T-helper 1 cell treated with Interleukin-12 subunit alpha and Interleukin-12 subunit beta and Interleukin-4 antibody, amounts not matched to agents 30 μg/mL and 1 μg/mL, for 36 hours (primary cell): ENCODE measurements around the gene ASB6.

Experiments used
- H3K27ac Mint-ChIP-seq: one replicate; pipeline ENCODE4 v1.8.0; 2021; ENCODE audit warnings: mild to moderate bottlenecking, mixed read lengths
- H3K27me3 Mint-ChIP-seq: one replicate; pipeline ENCODE4 v1.8.0; 2021; ENCODE audit warnings: low read depth, mixed read lengths
- H3K36me3 Mint-ChIP-seq: one replicate; pipeline ENCODE4 v1.8.0; 2021; ENCODE audit warnings: low read depth, mixed read lengths
- H3K4me1 Mint-ChIP-seq: one replicate; pipeline ENCODE4 v1.8.0; 2021; ENCODE audit warnings: low read depth, mixed read lengths
- H3K4me3 Mint-ChIP-seq: one replicate; pipeline ENCODE4 v1.8.0; 2021; ENCODE audit warnings: mild to moderate bottlenecking, moderate library complexity, mixed read lengths
- H3K9me3 Mint-ChIP-seq: one replicate; pipeline ENCODE4 v1.8.0; 2021; ENCODE audit warnings: mixed read lengths

The ASB6 gene

GRCh38 chr9:129587487-129588262 lies 54.3 kb downstream of the ASB6 start:
- no peak overlapping the region for H3K4me3 Mint-ChIP-seq
- H3K36me3 Mint-ChIP-seq: peaks cover 17% of the 10 kb centered on the region
- H3K27me3 Mint-ChIP-seq: peaks cover 12% of the 10 kb centered on the region
- H3K27ac Mint-ChIP-seq: peak overlapping the region; percentile 90
- H3K9me3 Mint-ChIP-seq: peaks cover 8% of the 10 kb centered on the region
- peaks cover 46% of the 10 kb centered on the region for H3K4me1 Mint-ChIP-seq

GRCh38 chr9:129586685-129587084 lies 55.3 kb downstream of the ASB6 start:
- Mint-ChIP-seq H3K27ac (peak overlapping the region; percentile 90), H3K9me3 (peaks cover 8% of the 10 kb centered on the region), H3K4me1 (peaks cover 56% of the 10 kb centered on the region), H3K4me3 (peak overlapping the region; percentile 33), H3K36me3 (peaks cover 25% of the 10 kb centered on the region), H3K27me3 (peaks cover 12% of the 10 kb centered on the region)

- peaks cover 12% of the 10 kb centered on the region for H3K27me3 Mint-ChIP-seq
- H3K27ac Mint-ChIP-seq: peak overlapping the region; percentile 90
- H3K4me3 Mint-ChIP-seq: peak overlapping the region; percentile 52
- peaks cover 59% of the 10 kb centered on the region for H3K4me1 Mint-ChIP-seq
- H3K36me3 Mint-ChIP-seq: peaks cover 26% of the 10 kb centered on the region
- H3K9me3 Mint-ChIP-seq: peaks cover 8% of the 10 kb centered on the region
Measured at GRCh38 chr9:129586245-129586644, 55.7 kb downstream of the ASB6 start.

- peaks cover 6% of the 10 kb centered on the region for H3K27me3 Mint-ChIP-seq
- peaks cover 28% of the 10 kb centered on the region for H3K36me3 Mint-ChIP-seq
- peaks cover 65% of the 10 kb centered on the region for H3K4me1 Mint-ChIP-seq
- peak overlapping the region; percentile 91 for H3K27ac Mint-ChIP-seq
- H3K4me3 Mint-ChIP-seq: peak overlapping the region; percentile 32
- peaks cover 8% of the 10 kb centered on the region for H3K9me3 Mint-ChIP-seq
Measured at GRCh38 chr9:129585352-129585751, 56.6 kb downstream of the ASB6 start.
